ENCODE data around the gene MPRIP. TPM values are rescaled to one million over a fixed set of nuclear protein-coding genes. Genes with fewer than 3 reads are reported as not detected.

The MPRIP gene
- total and polyA plus RNA-seq, 2 of the 13 experiments (the other 11 are each of a cell fraction or from before 2014, with no cell fraction given), result 50.2 to 52.4 TPM

DNA sequence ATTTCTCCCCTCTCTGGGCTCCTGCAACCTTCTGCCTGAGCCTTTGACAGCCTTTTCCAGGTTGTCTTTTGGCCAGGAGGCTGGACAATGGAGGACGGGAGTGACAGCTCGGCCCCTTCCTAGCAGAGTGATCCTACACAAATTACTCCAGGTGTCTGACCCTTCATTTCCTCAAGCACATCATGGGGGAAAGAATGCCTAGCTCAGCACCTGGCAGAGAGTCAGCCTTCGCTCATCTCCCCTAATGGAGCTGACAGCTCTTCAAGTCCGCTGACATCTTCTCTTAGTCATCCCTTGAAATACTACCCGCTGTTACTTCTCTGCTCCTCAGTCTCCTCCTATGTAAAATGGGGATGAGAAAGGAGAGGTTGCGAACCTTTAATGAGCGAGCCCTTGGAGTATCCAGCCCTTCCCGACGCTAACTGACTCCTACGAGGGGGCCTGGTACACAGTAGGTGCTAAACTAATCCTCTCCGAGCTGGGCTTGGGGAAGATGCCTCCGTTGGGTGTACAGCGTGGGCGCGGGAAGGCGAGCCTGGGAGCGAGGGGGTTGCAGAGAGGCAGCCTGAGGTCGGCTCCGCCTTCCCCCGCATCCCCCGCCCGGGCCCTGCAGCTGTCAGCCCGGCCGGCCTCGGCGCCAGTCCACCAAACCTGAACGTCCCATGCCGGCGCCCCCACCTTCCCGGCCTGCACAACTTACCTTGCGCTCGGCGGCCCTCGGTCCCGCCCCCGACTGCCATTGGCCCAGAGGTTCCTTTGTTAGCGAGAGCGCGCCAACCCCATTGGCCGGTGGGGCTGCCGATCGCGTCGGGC lies 480 bp upstream of the MPRIP start (continued):
- TF ChIP-seq ZBTB34 (CRISPR knock-in tag; IDR thresholded peaks at IDR 0.05) (no peak), KDM1A (CRISPR knock-in tag; IDR thresholded peaks at IDR 0.05) (no peak), ARID4A (CRISPR knock-in tag; IDR thresholded peaks at IDR 0.05; ENCODE audit: borderline replicate concordance) (peak; percentile 78), NFYC (CRISPR knock-in tag; IDR thresholded peaks at IDR 0.05) (peak; percentile 92), DRAP1 (CRISPR knock-in tag; IDR thresholded peaks at IDR 0.05) (peak; percentile 21; the same call in 1 of the 2 replicates), KAT8 (CRISPR knock-in tag; IDR thresholded peaks at IDR 0.05) (peak; percentile 53; the same call in 1 of the 2 replicates), FOXK1 (CRISPR knock-in tag; IDR thresholded peaks at IDR 0.05; ENCODE audit: borderline replicate concordance, low read depth) (no peak), SNAPC5 (CRISPR knock-in tag; IDR thresholded peaks at IDR 0.05; ENCODE audit: borderline replicate concordance) (no peak), CHD4 (IDR thresholded peaks at IDR 0.05; ENCODE audit: borderline replicate concordance, low read length) (0 out of 2 replicates have a peak, but pooled peaks have one; percentile 46), TCF7 (IDR thresholded peaks at IDR 0.05; ENCODE audit: low read depth) (peak; percentile 36; the same call in 1 of the 2 replicates), ELF3 (CRISPR knock-in tag; IDR thresholded peaks at IDR 0.05) (no peak), KDM4B (CRISPR knock-in tag; IDR thresholded peaks at IDR 0.05) (0 out of 2 replicates have a peak, but pooled peaks have one; percentile 47), ZNF772 (CRISPR knock-in tag; IDR thresholded peaks at IDR 0.05) (0 out of 2 replicates have a peak, but pooled peaks have one; percentile 9), KMT2A (CRISPR knock-in tag; IDR thresholded peaks at IDR 0.05) (peak; percentile 55; the same call in 1 of the 2 replicates), TGIF2 (CRISPR knock-in tag; IDR thresholded peaks at IDR 0.05) (no peak), THAP11 (CRISPR knock-in tag; IDR thresholded peaks at IDR 0.05) (peak; percentile 70), IRF2 (CRISPR knock-in tag; IDR thresholded peaks at IDR 0.05) (peak; percentile 26; the same call in 1 of the 2 replicates), MEIS2 (CRISPR knock-in tag; IDR thresholded peaks at IDR 0.05) (peak; percentile 45; the same call in 1 of the 2 replicates), RARG (CRISPR knock-in tag; IDR thresholded peaks at IDR 0.05; ENCODE audit: low read depth) (no peak), STAT5B (CRISPR knock-in tag; IDR thresholded peaks at IDR 0.05) (no peak), ZNF430 (CRISPR knock-in tag; IDR thresholded peaks at IDR 0.05) (no peak)
- TF ChIP-seq, protein P1, sequence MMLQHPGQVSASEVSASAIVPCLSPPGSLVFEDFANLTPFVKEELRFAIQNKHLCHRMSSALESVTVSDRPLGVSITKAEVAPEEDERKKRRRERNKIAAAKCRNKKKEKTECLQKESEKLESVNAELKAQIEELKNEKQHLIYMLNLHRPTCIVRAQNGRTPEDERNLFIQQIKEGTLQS (CRISPR knock-in tag; IDR thresholded peaks at IDR 0.05), result no peak; the same call in 1 of the 2 replicates
- TF ChIP-seq, protein P2, sequence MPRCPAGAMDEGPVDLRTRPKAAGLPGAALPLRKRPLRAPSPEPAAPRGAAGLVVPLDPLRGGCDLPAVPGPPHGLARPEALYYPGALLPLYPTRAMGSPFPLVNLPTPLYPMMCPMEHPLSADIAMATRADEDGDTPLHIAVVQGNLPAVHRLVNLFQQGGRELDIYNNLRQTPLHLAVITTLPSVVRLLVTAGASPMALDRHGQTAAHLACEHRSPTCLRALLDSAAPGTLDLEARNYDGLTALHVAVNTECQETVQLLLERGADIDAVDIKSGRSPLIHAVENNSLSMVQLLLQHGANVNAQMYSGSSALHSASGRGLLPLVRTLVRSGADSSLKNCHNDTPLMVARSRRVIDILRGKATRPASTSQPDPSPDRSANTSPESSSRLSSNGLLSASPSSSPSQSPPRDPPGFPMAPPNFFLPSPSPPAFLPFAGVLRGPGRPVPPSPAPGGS (CRISPR knock-in tag; IDR thresholded peaks at IDR 0.05), result no peak
